Esophagus muscularis mucosa (tissue), 4 donors: ENCODE measurements around the gene GMEB1. TPM values are rescaled to one million over a fixed set of nuclear protein-coding genes. Genes with fewer than 3 reads are reported as not detected.
"Not testable (repeated sequence)": the region's sequence is repeated elsewhere in the genome, so short reads cannot be mapped to it uniquely, and the experiment has no call there.

ENCODE experiments used
- DNase-seq: peaks from one replicate; pipeline ENCODE4 v3.0.0-alpha.2; 2017; ENCODE audit errors: extremely low spot score
- H3K27ac ChIP-seq, 4 donors: fragments of 200-600 bp; sonication (generic); replicated peaks in 1 of 4; 1 replicate in 3 of 4; 2 replicates in 1 of 4; pipeline ENCODE4 v1.5.1; 2016 to 2019; ENCODE audit warnings: mild to moderate bottlenecking in 1 of 4
- H3K27me3 ChIP-seq, 4 donors: fragments of 200-600 bp; sonication (generic); one replicate each; pipeline versions ENCODE4 v1.5.1 to v1.6.0; 2016 to 2019
- H3K36me3 ChIP-seq, 4 donors: fragments of 200-600 bp; sonication (generic); one replicate each; pipeline ENCODE4 v1.5.1; 2016 to 2019
- H3K4me1 ChIP-seq, 4 donors: fragments of 200-600 bp; sonication (generic); one replicate each; pipeline ENCODE4 v1.5.1; 2016 to 2019
- H3K4me3 ChIP-seq, 4 donors: fragments of 200-600 bp; sonication (generic); 1 replicate in 2 of 4; 2 replicates in 2 of 4; pipeline ENCODE4 v1.5.1; 2016 to 2019; ENCODE audit warnings: mild to moderate bottlenecking in 4 of 4, moderate library complexity in 1 of 4
- H3K9me3 ChIP-seq, 4 donors: fragments of 200-600 bp; sonication (generic); 1 replicate in 3 of 4; 2 replicates in 1 of 4; pipeline ENCODE4 v1.5.1; 2016 to 2019
- CTCF ChIP-seq, 3 experiments: fragments of 200-600 bp in 2 of 3; fragments of 450-650 bp in 1 of 3; sonication (generic) in 2 of 3; IDR thresholded peaks; one replicate each; pipeline ENCODE4 v1.5.1; 2017 to 2019; ENCODE audit warnings: antibody characterized with exemption in 3 of 3, mild to moderate bottlenecking in 2 of 3, moderate library complexity in 1 of 3
- EP300 ChIP-seq: sonication (generic); formaldehyde crosslinking; IDR thresholded peaks from one replicate; pipeline ENCODE4 v1.6.1; 2017; ENCODE audit warnings: antibody characterized with exemption
- POLR2A ChIP-seq: fragments of 450-650 bp; IDR thresholded peaks from one replicate; pipeline ENCODE4 v1.6.1; 2017; ENCODE audit warnings: antibody characterized with exemption, moderate library complexity, mild to moderate bottlenecking, low read depth
- POLR2AphosphoS5 ChIP-seq, 2 donors: sonication (generic); formaldehyde crosslinking; IDR thresholded peaks; one replicate each; pipeline ENCODE4 v1.6.1; 2017; ENCODE audit warnings: antibody characterized with exemption in 2 of 2
- WGBS: methylation state at CpG from one replicate; pipeline ENCODE4 v1.1.5; 2018; 5-methylcytosine and 5-hydroxymethylcytosine counted together
- intact Hi-C: fragments of 100-400 bp; cut with DNase I; formaldehyde crosslinking; loops from one replicate; pipeline ENCODE4 v1.15.1; 2023
- total RNA-seq, 4 donors: library from RNA; depleted of rRNA; stranded (reverse); fragments of >200 nt; gene quantifications; one replicate each; pipeline versions ENCODE4 v1.1.0 to v1.2.1, GENCODE V29; 2016

The GMEB1 gene
- total RNA-seq, 4 donors from 2014 or later, result 7.1 to 11.0 (median 9.8) TPM

- DNase-seq, result no peak
- WGBS, result 76% methylated on average over 5 of the region's 5 CpGs
- Histone ChIP-seq H3K4me3 (no peak overlapping the region), H3K27me3 (no peaks in the 10 kb centered on the region), H3K27ac (no peak overlapping the region), H3K9me3 (no peaks in the 10 kb centered on the region), H3K4me1 (peaks cover 73 to 100% (median 97%) of the 10 kb centered on the region in 4 donors), H3K36me3 (peaks cover 0 to 35% (median under 1%) of the 10 kb centered on the region in 4 donors)
- TF ChIP-seq POLR2AphosphoS5 (IDR thresholded peaks at IDR 0.05), result no peak
- TF ChIP-seq EP300, result no peak
- no peak for TF ChIP-seq POLR2A
- no peak for TF ChIP-seq CTCF (IDR thresholded peaks at IDR 0.05)
- intact Hi-C loops, result no loop called here
These were observed 81.7 kb downstream of the GMEB1 start for GRCh38 chr1:28750330-28750729.

GRCh38 chr1:28750771-28751294, 82.2 kb downstream of the GMEB1 start:
- H3K27me3 ChIP-seq, H3K9me3 ChIP-seq, DNase-seq, H3K4me3 ChIP-seq, H3K27ac ChIP-seq, intact Hi-C loops: not testable (repeated sequence)
- 91% methylated on average over 8 of the region's 8 CpGs for WGBS
- Histone ChIP-seq H3K36me3 (peaks cover 0 to 30% (median 0%) of the 10 kb centered on the region in 4 donors), H3K4me1 (peaks cover 77 to 100% (median 97%) of the 10 kb centered on the region in 4 donors)

- WGBS, result 18% methylated on average over 2 of the region's 2 CpGs
- no peak for DNase-seq
- Histone ChIP-seq H3K27me3 (no peaks in the 10 kb centered on the region), H3K4me1 (peaks cover 79 to 100% (median 97%) of the 10 kb centered on the region in 4 donors), H3K4me3 (no peak overlapping the region), H3K27ac (no peak overlapping the region), H3K9me3 (no peaks in the 10 kb centered on the region), H3K36me3 (peaks cover 0 to 26% (median 0%) of the 10 kb centered on the region in 4 donors)
- TF ChIP-seq POLR2A, result no peak
- no peak for TF ChIP-seq CTCF (IDR thresholded peaks at IDR 0.05)
- no peak for TF ChIP-seq EP300
- no peak for TF ChIP-seq POLR2AphosphoS5 (IDR thresholded peaks at IDR 0.05)
- intact Hi-C loops, result no loop called here
These were observed 82.9 kb downstream of the GMEB1 start for GRCh38 chr1:28751315-28752060.

GRCh38 chr1:28755701-28756100, 87.1 kb downstream of the GMEB1 start:
- intact Hi-C loops, result no loop called here
- 87% methylated on average over 1 of the region's 1 CpG for WGBS
- H3K4me1 ChIP-seq, result peaks cover 55 to 80% (median 79%) of the 10 kb centered on the region in 4 donors

More at GRCh38 chr1:28755701-28756100, 87.1 kb downstream of the GMEB1 start:
- Histone ChIP-seq H3K36me3 (peaks cover 0 to 28% (median 8%) of the 10 kb centered on the region in 4 donors), H3K27me3 (no peaks in the 10 kb centered on the region), H3K4me3 (no peak overlapping the region), H3K27ac (no peak overlapping the region), H3K9me3 (no peaks in the 10 kb centered on the region)
- no peak for DNase-seq
- TF ChIP-seq POLR2AphosphoS5 (IDR thresholded peaks at IDR 0.05), result no peak
- TF ChIP-seq EP300, result no peak
- no peak for TF ChIP-seq POLR2A
- TF ChIP-seq CTCF (IDR thresholded peaks at IDR 0.05), result no peak
